GM18499 (cell line): ENCODE measurements around the gene STXBP5.

Experiments
- ATAC-seq: cut with Tn5 transposase; IDR thresholded peaks from one replicate; pipeline ENCODE4 v1.9.1; 2021; ENCODE audit warnings: moderate number of reproducible peaks; ENCODE audit not compliant: insufficient read depth, unreplicated experiment

Gene STXBP5

GRCh38 chr6:147204060-147204785, at the start of gene STXBP5:
STXBP5 (plus strand) TSS chr6:147204417; CDS start chr6:147204533, 116 bp downstream.
- ATAC-seq: no peak

- no peak for ATAC-seq
Measured at GRCh38 chr6:147154454-147154853, 49.8 kb upstream of the STXBP5 start.

GRCh38 chr6:147156218-147156617, 48.0 kb upstream of the STXBP5 start:
- ATAC-seq: no peak

- no peak for ATAC-seq
Measured at GRCh38 chr6:147156799-147157382, 47.3 kb upstream of the STXBP5 start.

- ATAC-seq: no peak
Measured at GRCh38 chr6:147157930-147158329, 46.3 kb upstream of the STXBP5 start.

GRCh38 chr6:147158881-147159280, 45.3 kb upstream of the STXBP5 start:
- ATAC-seq: no peak

GRCh38 chr6:147159536-147160374, 44.5 kb upstream of the STXBP5 start:
- ATAC-seq: no peak

- ATAC-seq: no peak
Measured at GRCh38 chr6:147160593-147160992, 43.6 kb upstream of the STXBP5 start.

- ATAC-seq: no peak
Measured at GRCh38 chr6:147161253-147161973, 42.8 kb upstream of the STXBP5 start.

- no peak for ATAC-seq
Measured at GRCh38 chr6:147161974-147162495, 42.2 kb upstream of the STXBP5 start.

- no peak for ATAC-seq
Measured at GRCh38 chr6:147164761-147165160, 39.5 kb upstream of the STXBP5 start.

GRCh38 chr6:147166360-147166944, 37.8 kb upstream of the STXBP5 start:
- no peak for ATAC-seq

- no peak for ATAC-seq
Measured at GRCh38 chr6:147166992-147167391, 37.2 kb upstream of the STXBP5 start.

- ATAC-seq: no peak
Measured at GRCh38 chr6:147167576-147168461, 36.4 kb upstream of the STXBP5 start.

GRCh38 chr6:147169529-147169928, 34.7 kb upstream of the STXBP5 start:
- no peak for ATAC-seq

- no peak for ATAC-seq
Measured at GRCh38 chr6:147170269-147170668, 33.9 kb upstream of the STXBP5 start.

GRCh38 chr6:147173140-147173539, 31.1 kb upstream of the STXBP5 start:
- ATAC-seq: no peak

GRCh38 chr6:147173675-147174308, 30.4 kb upstream of the STXBP5 start:
- no peak for ATAC-seq

GRCh38 chr6:147176795-147177194, 27.4 kb upstream of the STXBP5 start:
- ATAC-seq: no peak
